ENCODE data around the gene EXOSC5. TPM values are rescaled to one million over a fixed set of nuclear protein-coding genes. Genes with fewer than 3 reads are reported as not detected.
"Not testable (repeated sequence)": the region's sequence is repeated elsewhere in the genome, so short reads cannot be mapped to it uniquely, and the experiment has no call there.

The EXOSC5 gene
- total RNA-seq, 1 donor from 2014 or later = 13.0 TPM

DNA sequence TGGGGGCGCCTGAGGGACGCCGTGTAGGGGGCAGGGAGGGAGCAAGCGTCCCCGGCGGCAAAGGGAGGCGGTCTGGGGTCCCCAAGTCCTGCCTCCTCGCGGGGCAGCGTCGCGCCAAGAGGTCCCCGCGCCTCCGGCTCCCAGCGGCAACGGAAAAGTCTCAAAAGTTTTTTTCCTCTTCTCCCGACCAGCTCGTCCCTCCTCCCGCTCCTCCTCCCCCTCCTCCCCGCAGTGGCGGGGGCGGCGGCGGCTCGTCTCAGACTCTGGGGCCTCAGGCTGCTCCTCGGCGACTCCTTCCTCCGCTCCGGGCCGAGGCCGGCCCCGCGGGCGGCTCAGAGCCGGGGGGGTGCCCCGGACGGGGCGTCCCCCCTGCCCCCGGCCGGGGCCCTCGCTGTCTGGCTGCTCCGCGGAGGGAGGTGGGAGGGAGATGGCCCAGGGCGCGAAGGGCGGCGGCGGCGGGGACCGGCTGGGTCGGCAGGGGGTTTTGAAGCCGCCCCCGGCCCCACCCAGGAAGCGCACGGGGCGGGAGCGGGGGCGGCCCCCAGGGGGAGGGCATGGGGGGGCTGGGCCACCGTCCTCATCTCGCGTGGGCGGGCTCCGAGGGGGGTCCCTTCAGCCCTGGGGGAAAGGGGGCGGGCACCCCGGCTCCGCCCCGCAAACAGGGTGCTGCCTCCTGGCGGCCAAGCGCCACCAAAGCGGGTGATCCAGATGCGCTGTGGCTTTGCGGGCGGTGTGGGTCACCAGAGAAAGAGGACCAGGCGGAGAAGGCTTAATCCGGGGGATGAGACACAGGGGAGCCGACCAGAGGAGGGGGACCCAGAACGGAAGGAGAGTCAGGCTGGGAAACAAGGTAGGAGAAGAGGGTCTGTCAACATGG lies 43.5 kb downstream of the EXOSC5 start, which contains the start of gene TGFB1:
TGFB1 (minus strand) TSS at position 457 of the 877 bp plus-strand sequence. CDS start 878 bp downstream, outside the sequence.
- H3K4me3 ChIP-seq (ENCODE audit: low read length in 3 of 3) = peak within 1 kb of the TSS; percentile 75 to 85 (median 76)
- no peaks in the 10 kb centered on the region for H3K9me3 ChIP-seq (ENCODE audit: control insufficient read depth in 3 of 3, low read length in 3 of 3)
- no peaks in the 10 kb centered on the region for H3K36me3 ChIP-seq (ENCODE audit: control insufficient read depth in 3 of 3, insufficient read depth in 3 of 3, low read length in 3 of 3)
- H3K27me3 ChIP-seq (ENCODE audit: control insufficient read depth in 3 of 3, insufficient read depth in 3 of 3, low read length in 3 of 3) = peaks cover 0 to 42% (median 38%) of the 10 kb centered on the region in 3 donors
- peaks cover 31 to 37% (median 32%) of the 10 kb centered on the region in 3 donors for H3K4me1 ChIP-seq (ENCODE audit: control insufficient read depth in 3 of 3, insufficient read depth in 3 of 3, low read length in 3 of 3)
- peak within 1 kb of the TSS; percentile 68 for H3K27ac ChIP-seq (ENCODE audit: low read depth, low read length)
- peak within 1 kb of the TSS; percentile 56 to 74 (median 70) for H3K9ac ChIP-seq (ENCODE audit: low read depth in 1 of 3, low read length in 3 of 3)

DNA sequence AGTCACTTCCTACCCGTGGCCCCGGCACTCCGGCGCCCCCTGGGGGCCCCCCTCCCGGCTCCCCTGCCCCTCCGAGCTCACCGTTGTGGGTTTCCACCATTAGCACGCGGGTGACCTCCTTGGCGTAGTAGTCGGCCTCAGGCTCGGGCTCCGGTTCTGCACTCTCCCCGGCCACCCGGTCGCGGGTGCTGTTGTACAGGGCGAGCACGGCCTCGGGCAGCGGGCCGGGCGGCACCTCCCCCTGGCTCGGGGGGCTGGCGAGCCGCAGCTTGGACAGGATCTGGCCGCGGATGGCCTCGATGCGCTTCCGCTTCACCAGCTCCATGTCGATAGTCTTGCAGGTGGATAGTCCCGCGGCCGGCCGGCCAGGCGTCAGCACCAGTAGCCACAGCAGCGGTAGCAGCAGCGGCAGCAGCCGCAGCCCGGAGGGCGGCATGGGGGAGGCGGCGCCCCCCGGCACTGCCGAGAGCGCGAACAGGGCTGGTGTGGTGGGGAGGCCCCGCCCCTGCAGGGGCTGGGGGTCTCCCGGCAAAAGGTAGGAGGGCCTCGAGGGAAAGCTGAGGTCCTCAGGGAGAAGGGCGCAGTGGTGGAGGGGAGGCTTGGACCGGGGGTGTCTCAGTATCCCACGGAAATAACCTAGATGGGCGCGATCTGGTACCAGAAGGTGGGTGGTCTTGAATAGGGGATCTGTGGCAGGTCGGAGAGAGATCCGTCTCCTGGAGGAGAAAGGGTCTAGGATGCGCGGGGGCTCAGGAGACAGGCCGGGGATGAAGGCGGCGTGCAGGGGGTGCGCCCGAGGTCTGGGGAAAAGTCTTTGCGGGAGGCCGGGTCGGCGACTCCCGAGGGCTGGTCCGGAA lies 44.3 kb downstream of the EXOSC5 start:
- Histone ChIP-seq H3K9ac (ENCODE audit: low read depth in 1 of 3, low read length in 3 of 3) (peak overlapping the region; percentile 56 to 74 (median 70)), H3K27ac (ENCODE audit: low read depth, low read length) (peak overlapping the region; percentile 68), H3K36me3 (ENCODE audit: control insufficient read depth in 3 of 3, insufficient read depth in 3 of 3, low read length in 3 of 3) (no peaks in the 10 kb centered on the region), H3K9me3 (ENCODE audit: control insufficient read depth in 3 of 3, low read length in 3 of 3) (no peaks in the 10 kb centered on the region), H3K4me3 (ENCODE audit: low read length in 3 of 3) (peak overlapping the region; percentile 75 to 85 (median 76)), H3K4me1 (ENCODE audit: control insufficient read depth in 3 of 3, insufficient read depth in 3 of 3, low read length in 3 of 3) (peaks cover 31 to 37% (median 32%) of the 10 kb centered on the region in 3 donors), H3K27me3 (ENCODE audit: control insufficient read depth in 3 of 3, insufficient read depth in 3 of 3, low read length in 3 of 3) (peaks cover 0 to 42% (median 38%) of the 10 kb centered on the region in 3 donors)

DNA sequence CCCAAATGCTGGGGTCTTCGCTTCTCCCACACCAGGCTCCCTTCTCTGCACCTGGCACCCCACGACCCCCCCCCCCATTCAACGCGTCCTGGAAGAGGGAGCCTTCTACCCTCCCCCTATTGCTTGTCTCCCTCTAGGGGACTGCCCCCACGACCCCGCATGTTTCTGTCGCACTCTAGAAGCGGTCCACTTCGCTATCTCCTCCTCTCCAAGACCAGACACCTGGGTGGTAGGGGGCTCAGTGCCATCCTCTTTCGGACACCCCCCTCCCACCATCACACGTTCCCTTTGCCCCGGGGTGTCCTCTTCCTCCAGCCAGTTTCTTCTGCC lies 44.9 kb downstream of the EXOSC5 start:
- Histone ChIP-seq H3K9ac (ENCODE audit: low read depth in 1 of 3, low read length in 3 of 3) (peak overlapping the region; percentile 56 to 74 (median 61)), H3K4me1 (ENCODE audit: control insufficient read depth in 3 of 3, insufficient read depth in 3 of 3, low read length in 3 of 3) (peaks cover 31 to 37% (median 32%) of the 10 kb centered on the region in 3 donors), H3K4me3 (ENCODE audit: low read length in 3 of 3) (peak overlapping the region; percentile 75 to 85 (median 76)), H3K36me3 (ENCODE audit: control insufficient read depth in 3 of 3, insufficient read depth in 3 of 3, low read length in 3 of 3) (no peaks in the 10 kb centered on the region), H3K9me3 (ENCODE audit: control insufficient read depth in 3 of 3, low read length in 3 of 3) (no peaks in the 10 kb centered on the region), H3K27ac (ENCODE audit: low read depth, low read length) (no peak overlapping the region), H3K27me3 (ENCODE audit: control insufficient read depth in 3 of 3, insufficient read depth in 3 of 3, low read length in 3 of 3) (peaks cover 0 to 42% (median 38%) of the 10 kb centered on the region in 3 donors)

DNA sequence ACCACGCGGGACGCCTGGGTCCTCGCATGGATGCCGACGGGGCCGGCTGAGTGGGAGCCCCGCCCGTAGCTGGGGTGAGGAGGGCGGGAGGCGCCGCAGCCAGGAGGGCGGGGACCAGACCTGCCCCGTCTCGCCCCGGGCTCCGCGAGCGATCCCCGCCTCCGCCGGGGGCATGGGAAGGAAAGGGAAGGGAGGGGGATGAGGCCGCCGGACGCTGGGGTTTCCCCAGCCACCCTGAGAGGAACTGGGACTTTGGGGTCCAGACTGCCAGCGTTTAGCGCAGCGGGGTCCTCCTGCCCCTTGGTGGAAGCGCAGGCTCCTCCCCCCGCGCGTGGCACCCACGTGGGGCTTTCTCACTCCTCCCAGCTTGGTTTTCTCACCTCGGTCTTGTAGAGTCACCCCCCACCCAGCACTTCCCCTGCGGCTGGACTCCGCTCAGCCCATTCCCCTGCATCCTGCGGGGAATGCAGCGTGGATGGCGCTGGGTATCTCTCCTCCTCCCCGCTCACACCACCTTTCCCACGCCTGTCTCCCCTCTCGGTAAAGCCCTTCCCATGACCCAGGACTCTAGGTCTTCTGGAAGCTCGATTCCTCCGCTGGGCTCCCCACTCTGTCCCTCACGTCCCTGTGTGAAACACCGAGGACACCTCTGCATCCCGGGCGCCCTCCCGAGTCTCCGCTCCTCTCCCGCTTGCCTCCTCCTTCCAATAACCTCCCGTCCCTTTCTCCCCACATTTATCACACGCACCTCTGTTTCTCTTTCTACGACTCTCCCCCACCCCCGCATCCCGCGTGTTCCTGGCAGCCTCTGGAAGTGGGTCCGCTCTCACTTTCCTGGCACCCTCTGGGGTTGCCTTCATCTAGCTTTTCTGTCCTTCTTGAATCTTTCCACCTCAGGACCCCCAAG lies 45.6 kb downstream of the EXOSC5 start:
- H3K27ac ChIP-seq (ENCODE audit: low read depth, low read length) = peak overlapping the region; percentile 44
- no peaks in the 10 kb centered on the region for H3K9me3 ChIP-seq (ENCODE audit: control insufficient read depth in 3 of 3, low read length in 3 of 3)
- peak overlapping the region; percentile 56 to 74 (median 63) for H3K9ac ChIP-seq (ENCODE audit: low read depth in 1 of 3, low read length in 3 of 3)
- H3K4me1 ChIP-seq (ENCODE audit: control insufficient read depth in 3 of 3, insufficient read depth in 3 of 3, low read length in 3 of 3) = peaks cover 29 to 37% (median 32%) of the 10 kb centered on the region in 3 donors
- H3K36me3 ChIP-seq (ENCODE audit: control insufficient read depth in 3 of 3, insufficient read depth in 3 of 3, low read length in 3 of 3) = no peaks in the 10 kb centered on the region
- peaks cover 0 to 42% (median 38%) of the 10 kb centered on the region in 3 donors for H3K27me3 ChIP-seq (ENCODE audit: control insufficient read depth in 3 of 3, insufficient read depth in 3 of 3, low read length in 3 of 3)
- H3K4me3 ChIP-seq (ENCODE audit: low read length in 3 of 3) = peak overlapping the region; percentile 75 to 85 (median 76)

DNA sequence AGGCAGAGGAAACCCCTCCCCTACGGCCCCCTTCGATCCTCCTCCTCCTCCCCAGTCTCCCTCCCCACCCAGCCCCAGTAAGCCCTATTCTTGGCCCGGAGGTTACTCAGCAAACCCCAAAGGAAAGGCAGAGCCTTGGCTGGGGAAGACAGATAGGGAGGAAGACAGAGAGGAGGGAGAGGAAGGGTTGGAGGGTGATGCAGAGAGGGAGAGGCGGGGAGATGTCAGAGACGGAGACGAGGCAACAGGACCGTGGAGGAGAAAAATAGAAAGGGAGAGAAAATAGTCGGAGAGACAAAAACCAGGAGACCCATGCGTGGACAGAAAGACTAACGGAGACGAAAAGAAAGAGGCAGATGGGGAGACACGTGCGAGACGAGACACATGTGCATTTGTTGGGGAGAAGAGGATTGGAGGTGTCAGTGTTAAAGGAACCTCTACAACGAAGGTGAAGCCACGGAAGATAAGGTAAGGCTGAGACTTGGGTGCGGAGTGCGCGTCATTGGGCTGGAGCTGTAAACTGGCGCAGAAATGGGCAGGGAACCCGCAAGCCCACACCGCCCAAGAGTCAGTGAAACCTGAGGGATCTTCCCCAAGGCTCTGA lies 46.3 kb downstream of the EXOSC5 start:
- Histone ChIP-seq H3K36me3 (ENCODE audit: control insufficient read depth in 3 of 3, insufficient read depth in 3 of 3, low read length in 3 of 3) (no peaks in the 10 kb centered on the region), H3K27ac (ENCODE audit: low read depth, low read length) (peak overlapping the region; percentile 44), H3K27me3 (ENCODE audit: control insufficient read depth in 3 of 3, insufficient read depth in 3 of 3, low read length in 3 of 3) (peaks cover 0 to 42% (median 38%) of the 10 kb centered on the region in 3 donors), H3K9ac (ENCODE audit: low read depth in 1 of 3, low read length in 3 of 3) (peak overlapping the region; percentile 56 to 74 (median 63)), H3K9me3 (ENCODE audit: control insufficient read depth in 3 of 3, low read length in 3 of 3) (no peaks in the 10 kb centered on the region), H3K4me3 (ENCODE audit: low read length in 3 of 3) (peak overlapping the region; percentile 75 to 85 (median 76)), H3K4me1 (ENCODE audit: control insufficient read depth in 3 of 3, insufficient read depth in 3 of 3, low read length in 3 of 3) (peaks cover 29 to 37% (median 30%) of the 10 kb centered on the region in 3 donors)

DNA sequence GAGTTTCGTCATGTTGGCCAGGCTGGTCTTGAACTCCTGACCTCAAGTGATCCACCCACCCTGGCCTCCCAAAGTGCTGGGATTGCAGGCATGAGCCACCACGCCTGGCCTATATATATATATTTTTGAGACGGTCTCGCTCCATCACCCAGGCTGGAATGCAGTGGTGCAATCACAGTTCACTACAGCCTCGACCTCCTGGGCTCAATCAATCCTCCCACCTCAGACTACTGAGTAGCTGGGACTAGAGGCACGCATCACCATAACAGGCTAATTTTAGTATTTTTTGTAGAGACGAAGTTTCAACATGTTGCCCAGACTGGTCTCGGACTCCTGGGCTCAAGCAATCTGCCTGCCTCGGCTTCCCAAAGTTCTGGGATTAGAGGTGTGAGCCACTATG lies 50.2 kb downstream of the EXOSC5 start:
- H3K9me3 ChIP-seq (ENCODE audit: control insufficient read depth in 3 of 3, low read length in 3 of 3) = not testable (repeated sequence)
- H3K27me3 ChIP-seq (ENCODE audit: control insufficient read depth in 3 of 3, insufficient read depth in 3 of 3, low read length in 3 of 3) = peaks cover 0 to 12% (median 9%) of the 10 kb centered on the region in 3 donors
- H3K36me3 ChIP-seq (ENCODE audit: control insufficient read depth in 3 of 3, insufficient read depth in 3 of 3, low read length in 3 of 3) = peaks cover 4 to 11% (median 11%) of the 10 kb centered on the region in 3 donors

DNA sequence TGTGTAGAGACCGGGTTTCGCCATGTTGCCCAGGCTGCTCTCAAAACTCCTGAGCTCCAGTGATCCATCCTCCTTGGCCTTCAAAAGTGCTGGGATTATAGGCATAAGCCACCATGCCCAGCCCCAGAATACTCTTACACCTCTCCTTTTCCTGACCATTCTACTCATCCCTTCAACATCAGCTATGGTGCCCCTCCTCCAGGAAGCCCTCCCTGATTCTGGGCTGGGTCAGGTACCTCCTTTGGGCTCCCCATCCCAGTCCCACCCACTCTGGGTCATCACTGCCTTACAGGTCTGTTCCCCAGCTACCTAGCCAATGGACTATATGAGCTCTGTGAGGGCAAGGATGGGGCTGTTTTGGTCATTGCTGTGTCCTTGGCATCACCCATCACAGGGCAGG lies 53.0 kb downstream of the EXOSC5 start:
- Histone ChIP-seq H3K4me1 (ENCODE audit: control insufficient read depth in 3 of 3, insufficient read depth in 3 of 3, low read length in 3 of 3) (peaks cover 0 to 6% (median under 1%) of the 10 kb centered on the region in 3 donors), H3K27ac (ENCODE audit: low read depth, low read length) (no peak overlapping the region), H3K36me3 (ENCODE audit: control insufficient read depth in 3 of 3, insufficient read depth in 3 of 3, low read length in 3 of 3) (peaks cover 6 to 16% (median 16%) of the 10 kb centered on the region in 3 donors), H3K9me3 (ENCODE audit: control insufficient read depth in 3 of 3, low read length in 3 of 3) (no peaks in the 10 kb centered on the region), H3K9ac (ENCODE audit: low read depth in 1 of 3, low read length in 3 of 3) (no peak overlapping the region), H3K27me3 (ENCODE audit: control insufficient read depth in 3 of 3, insufficient read depth in 3 of 3, low read length in 3 of 3) (no peaks in the 10 kb centered on the region), H3K4me3 (ENCODE audit: low read length in 3 of 3) (no peak overlapping the region)

More for the DNA sequence above, 50.2 kb downstream of the EXOSC5 start:
- H3K4me3 ChIP-seq (ENCODE audit: low read length in 3 of 3); H3K9ac ChIP-seq (ENCODE audit: low read depth in 1 of 3, low read length in 3 of 3); H3K27ac ChIP-seq (ENCODE audit: low read depth, low read length): not testable (repeated sequence)
- H3K4me1 ChIP-seq (ENCODE audit: control insufficient read depth in 3 of 3, insufficient read depth in 3 of 3, low read length in 3 of 3) = peaks cover 11 to 14% (median 14%) of the 10 kb centered on the region in 3 donors

DNA sequence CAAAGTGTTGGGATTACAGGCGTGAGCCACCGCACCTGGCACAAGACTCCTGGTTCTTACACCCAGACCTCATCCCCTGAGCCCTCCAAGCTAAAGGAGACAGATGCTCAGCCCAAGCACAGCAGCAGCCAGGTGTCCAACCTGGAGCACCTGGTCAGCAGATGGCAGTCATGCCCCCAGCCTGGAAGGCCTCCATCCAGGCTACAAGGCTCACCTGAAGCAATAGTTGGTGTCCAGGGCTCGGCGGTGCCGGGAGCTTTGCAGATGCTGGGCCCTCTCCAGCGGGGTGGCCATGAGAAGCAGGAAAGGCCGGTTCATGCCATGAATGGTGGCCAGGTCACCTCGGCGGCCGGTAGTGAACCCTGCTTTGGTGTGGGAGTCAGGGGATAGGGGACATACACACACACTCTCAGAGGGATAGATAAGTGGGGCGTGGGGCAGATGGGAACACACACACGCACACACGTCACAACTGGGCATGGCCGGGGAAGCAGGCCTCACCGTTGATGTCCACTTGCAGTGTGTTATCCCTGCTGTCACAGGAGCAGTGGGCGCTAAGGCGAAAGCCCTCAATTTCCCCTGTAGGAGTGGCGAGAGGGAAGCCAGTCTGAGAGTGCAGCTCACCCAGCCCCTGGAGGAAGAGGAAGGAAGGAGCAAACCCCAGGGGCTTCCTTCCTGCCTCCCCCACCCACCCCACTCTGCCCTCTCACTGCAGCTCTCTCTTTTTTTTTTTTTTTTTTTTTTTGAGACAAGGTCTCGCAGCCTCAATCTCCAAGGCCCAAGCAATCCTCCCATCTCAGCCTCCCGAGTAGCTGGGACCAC lies 55.3 kb downstream of the EXOSC5 start:
- Histone ChIP-seq H3K9me3 (ENCODE audit: control insufficient read depth in 3 of 3, low read length in 3 of 3) (no peaks in the 10 kb centered on the region), H3K27ac (ENCODE audit: low read depth, low read length) (no peak overlapping the region), H3K9ac (ENCODE audit: low read depth in 1 of 3, low read length in 3 of 3) (no peak overlapping the region), H3K36me3 (ENCODE audit: control insufficient read depth in 3 of 3, insufficient read depth in 3 of 3, low read length in 3 of 3) (peaks cover 6 to 16% (median 16%) of the 10 kb centered on the region in 3 donors), H3K4me1 (ENCODE audit: control insufficient read depth in 3 of 3, insufficient read depth in 3 of 3, low read length in 3 of 3) (peaks cover 0 to 6% (median 0%) of the 10 kb centered on the region in 3 donors), H3K27me3 (ENCODE audit: control insufficient read depth in 3 of 3, insufficient read depth in 3 of 3, low read length in 3 of 3) (no peaks in the 10 kb centered on the region), H3K4me3 (ENCODE audit: low read length in 3 of 3) (no peak overlapping the region)
